GM12872 (cell line): ENCODE data around the gene WDR1.

Source experiments
- TF ChIP-seq, protein P1 (sequence below): IDR thresholded peaks from 3 replicates; pipeline ENCODE4 v1.5.1; 2011; ENCODE audit warnings: low read depth, mild to moderate bottlenecking, low read length, moderate library complexity; ENCODE audit not compliant: insufficient read depth

The WDR1 gene

DNA sequence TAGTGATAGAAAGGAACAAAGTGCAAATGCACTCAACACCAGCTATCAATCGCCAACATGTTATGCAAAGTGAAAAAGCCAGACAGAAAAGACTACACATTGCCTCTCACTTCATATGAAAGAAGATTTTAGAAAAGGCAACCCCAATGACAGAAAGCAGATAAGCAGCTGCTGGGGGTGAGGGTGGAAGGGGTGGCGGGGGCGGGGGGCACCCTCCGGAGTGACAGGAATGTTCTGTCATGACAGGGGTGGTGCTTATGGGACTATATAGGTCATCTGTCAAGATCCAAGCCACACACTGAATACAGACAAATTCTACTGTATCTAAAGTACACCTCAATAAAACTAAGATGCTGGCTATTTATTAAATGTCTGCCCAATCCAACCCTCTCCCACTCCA is 10.7 kb downstream of the WDR1 start:
- TF ChIP-seq, protein P1, sequence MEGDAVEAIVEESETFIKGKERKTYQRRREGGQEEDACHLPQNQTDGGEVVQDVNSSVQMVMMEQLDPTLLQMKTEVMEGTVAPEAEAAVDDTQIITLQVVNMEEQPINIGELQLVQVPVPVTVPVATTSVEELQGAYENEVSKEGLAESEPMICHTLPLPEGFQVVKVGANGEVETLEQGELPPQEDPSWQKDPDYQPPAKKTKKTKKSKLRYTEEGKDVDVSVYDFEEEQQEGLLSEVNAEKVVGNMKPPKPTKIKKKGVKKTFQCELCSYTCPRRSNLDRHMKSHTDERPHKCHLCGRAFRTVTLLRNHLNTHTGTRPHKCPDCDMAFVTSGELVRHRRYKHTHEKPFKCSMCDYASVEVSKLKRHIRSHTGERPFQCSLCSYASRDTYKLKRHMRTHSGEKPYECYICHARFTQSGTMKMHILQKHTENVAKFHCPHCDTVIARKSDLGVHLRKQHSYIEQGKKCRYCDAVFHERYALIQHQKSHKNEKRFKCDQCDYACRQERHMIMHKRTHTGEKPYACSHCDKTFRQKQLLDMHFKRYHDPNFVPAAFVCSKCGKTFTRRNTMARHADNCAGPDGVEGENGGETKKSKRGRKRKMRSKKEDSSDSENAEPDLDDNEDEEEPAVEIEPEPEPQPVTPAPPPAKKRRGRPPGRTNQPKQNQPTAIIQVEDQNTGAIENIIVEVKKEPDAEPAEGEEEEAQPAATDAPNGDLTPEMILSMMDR: no peak

DNA sequence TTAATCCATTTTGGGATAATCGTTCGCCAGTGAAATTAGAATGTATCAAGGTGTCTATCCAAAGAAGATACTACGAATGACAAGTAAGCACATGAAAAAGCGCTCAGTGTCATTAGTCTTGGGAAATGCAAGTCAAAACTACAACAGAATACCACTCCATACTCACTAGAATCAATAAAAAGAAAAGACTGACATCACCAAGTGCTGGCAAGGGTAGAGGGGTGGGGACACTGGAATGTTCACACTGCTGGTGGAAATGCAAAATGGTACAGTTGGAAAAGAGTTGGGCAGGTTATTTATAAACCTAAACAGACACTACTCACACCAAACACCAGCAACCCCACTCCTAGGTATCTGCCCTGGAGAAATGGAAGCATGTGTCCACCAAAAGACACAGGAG is 11.2 kb downstream of the WDR1 start:
- TF ChIP-seq, protein P1: no peak

DNA sequence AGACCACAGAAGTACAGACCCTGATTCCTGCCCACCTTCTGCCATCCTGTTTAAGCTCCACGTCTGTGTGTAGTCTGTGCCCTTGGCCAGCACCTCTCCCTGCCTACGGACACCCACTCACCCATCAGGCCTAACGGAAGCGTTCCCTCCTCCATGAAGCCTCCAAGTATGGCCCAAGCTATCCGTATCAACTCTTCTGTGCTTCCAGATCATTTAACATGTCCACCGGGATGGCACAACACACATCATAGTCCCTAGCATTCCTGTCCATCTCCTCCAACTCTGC is 11.7 kb downstream of the WDR1 start:
- TF ChIP-seq, protein P1: no peak

DNA sequence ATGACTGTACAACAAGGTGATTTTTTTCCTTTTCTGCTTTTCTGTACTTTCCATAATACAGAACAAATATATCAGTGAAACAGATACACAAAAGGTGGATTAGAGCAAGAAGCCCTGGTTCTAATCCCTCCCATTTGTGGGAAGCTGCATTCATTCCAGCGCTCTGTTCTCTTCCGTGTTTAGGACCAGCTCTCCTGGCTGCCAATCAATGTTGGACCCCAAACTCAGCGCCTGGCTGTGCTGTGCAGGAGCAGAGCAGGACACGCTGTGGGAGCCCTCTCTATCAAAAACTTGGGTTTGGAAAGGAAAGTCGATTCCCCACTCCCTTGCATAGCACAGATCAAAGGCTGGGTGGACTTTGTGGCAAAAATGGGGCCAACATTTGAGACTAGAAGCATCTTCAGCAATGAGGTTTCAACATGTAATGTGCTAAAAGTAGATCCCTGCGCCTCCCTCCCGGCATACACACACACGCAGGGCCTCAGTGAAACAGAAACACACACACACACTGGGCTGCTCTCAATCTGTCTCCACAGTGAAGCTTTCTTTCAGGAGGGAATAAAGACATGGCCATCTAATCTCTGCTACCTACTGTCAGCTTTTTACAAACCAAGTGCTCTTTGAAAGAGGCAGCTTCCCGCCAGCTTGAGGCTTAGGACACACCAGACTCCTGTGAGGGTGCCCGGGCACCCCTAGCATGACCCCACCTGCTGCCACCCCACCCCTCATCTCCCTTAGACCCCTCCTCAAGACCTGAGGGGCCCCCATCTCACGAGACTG is 12.2 kb downstream of the WDR1 start:
- TF ChIP-seq, protein P1: no peak

DNA sequence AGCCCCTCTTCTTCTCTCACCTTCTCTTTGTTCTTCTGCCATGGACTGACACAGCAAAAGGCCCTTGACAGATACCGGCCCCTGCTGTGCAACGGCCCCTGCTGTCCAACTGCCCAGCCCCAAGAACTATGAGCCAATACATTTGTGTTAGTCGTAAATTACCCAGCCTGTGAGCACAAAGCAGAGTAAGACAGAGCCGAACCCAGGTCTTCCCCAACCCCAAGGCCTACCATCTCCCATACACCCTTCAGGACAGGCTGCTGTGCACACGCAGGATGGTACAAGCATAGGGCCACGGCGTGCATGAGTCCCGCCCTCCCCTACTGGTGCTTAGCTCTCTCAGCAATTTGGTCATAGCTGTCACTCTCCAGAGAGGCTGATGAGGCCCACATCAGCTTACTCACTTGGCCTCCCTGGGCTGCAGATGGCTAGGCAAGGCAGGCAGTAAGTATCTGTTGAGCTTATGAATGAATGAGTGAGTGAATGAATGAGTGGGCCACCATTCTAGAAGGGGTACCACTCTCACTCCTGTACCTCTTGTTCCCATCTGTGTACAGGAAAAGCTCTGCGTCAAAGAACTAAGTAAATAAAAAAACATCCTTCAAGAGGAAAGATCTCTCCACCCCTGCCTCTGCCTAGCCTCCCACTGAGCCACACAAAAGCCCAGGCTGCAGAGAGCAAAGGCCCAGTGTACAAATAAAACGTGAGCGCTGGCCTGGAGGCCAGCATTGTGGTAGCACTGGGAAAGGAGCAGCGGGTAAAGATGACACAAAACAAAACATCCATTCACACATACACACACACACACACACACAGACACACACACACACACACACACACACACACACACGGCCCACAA is 13.9 kb downstream of the WDR1 start:
- TF ChIP-seq, protein P1: no peak

DNA sequence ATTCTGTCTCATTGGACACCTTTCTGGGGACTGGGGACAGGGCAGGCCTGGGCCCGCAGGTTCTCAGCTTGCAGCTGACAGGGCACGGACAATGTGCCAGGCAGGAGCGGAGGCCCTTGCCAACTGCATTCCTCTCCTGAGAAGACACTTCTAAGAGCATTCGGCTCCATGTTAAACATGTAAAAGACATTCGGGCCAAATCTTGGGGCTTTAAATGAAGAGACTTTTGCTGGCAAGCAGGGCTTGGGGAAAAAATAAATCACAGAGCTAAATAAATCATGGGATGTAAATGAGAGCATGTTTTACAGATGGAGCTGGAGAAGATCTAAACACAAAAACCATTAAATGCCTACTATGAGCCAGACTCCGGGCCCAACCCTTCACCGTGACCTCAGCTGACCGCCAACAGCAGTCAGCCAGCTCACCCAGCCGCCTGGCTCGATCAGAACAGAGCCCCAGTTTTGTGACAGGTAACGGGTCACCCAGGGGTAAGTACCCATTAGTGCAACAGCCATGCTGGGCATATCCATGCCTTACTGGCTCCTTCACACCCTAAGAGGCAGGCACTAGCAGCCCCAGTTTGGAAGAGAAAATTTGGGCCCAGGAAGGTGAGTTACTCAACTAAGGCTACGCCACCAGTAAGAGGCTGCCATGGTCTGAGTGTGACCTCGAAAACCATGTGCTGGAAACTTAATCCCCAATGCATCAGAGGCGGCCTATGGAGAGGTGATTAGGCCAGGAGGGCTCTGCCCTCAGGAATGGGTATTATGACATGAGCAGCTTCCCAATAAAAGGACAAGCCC is 14.7 kb downstream of the WDR1 start:
- TF ChIP-seq, protein P1: no peak

DNA sequence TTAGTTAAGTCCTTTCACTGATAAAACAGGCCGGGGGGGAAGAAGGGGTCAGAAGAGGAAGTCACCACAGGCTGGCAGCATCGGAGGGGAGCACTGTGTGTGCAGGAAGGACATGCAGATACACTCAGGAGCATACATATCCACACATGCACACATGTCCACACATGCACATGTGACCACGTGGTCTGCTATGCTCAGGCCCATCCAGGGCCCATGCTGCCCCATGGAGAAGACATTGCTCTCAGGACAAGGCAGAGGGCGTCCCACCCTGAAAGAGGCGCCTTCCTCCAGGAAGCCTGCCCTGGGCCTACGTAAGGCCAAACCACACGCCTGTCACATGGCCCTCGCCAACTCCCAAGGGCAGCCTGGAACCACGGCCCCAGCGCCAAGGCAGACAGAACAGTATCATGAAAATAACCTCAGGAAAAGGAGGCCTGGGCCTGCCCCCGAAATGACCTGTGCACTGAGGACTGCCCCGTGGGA is 15.8 kb downstream of the WDR1 start:
- TF ChIP-seq, protein P1: no peak
